Limb (tissue), 2 donors: ENCODE measurements around the gene HIVEP1.
A peak's percentile ranks its signal among the peaks of the same experiment; 100 is the strongest.

Experiments
- DNase-seq, 2 donors: peaks; one replicate each; pipeline ENCODE4 v3.0.0-alpha.2; 2016; ENCODE audit errors: extremely low spot score in 2 of 2

The HIVEP1 gene

DNA sequence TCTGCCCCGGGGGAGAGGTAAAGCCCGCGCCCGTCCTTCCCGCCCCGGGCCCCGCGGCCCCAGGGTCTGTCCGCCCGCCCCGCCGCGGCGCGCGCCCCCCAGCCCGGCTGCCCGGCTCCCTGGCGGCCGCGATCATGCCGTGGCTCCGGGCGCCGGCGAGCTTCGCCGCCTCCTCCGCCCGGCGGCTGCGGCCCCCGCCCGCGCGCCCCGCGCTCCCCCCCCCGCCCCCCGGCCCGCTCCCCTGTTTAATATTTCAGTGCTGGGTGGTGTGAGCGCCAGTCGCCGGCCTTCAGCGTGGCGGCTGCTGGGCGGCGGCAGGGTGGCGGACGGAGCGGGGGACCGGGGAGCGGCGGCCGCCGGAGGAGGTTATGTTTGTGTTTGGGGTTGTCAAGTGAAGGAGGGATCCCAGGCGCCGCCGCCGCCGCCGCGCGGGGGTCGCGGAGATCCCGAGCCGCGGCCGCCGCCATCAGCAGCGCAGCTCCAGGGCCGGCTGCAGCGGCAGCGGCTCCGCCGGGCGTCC, at the start of gene HIVEP1:
Gene HIVEP1, plus strand, starts transcription at position 275 of the 520 bp plus-strand sequence. CDS start 3,317 bp downstream, outside the sequence.
- DNase-seq, result no peak

DNA sequence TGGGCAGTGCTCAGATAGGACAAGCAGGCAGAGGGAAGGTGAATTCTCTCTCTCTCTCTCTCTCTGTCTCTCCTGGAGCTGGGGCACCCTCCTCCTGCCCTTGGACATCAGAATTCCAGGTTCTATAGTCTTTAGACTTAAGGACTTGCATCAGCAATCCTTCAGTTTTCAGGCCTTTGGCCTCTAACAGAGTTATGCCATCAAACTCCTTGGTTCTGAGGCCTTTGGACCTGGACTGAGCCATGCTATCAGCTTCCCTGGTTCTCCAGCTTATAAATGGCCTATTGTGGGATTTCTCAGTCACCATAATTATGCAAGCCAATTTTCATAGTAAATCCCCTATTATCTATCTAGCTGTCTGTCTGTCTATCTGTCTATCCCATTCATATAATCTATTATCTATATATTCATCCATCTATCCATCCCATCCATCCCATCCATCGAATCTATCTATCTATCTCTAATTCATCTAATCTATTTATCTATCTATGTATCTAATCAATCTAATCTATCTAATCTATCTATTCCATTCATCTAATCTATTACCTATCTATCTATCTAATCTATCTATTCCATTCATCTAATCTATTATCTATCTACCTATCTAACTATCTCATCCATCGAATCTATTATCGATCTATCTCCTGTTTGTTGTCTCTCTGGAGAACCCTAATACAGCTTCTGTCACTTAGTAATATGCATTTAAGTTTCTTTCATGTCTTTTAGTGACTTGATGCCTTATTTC, 48.2 kb upstream of the HIVEP1 start:
- DNase-seq, result no peak

DNA sequence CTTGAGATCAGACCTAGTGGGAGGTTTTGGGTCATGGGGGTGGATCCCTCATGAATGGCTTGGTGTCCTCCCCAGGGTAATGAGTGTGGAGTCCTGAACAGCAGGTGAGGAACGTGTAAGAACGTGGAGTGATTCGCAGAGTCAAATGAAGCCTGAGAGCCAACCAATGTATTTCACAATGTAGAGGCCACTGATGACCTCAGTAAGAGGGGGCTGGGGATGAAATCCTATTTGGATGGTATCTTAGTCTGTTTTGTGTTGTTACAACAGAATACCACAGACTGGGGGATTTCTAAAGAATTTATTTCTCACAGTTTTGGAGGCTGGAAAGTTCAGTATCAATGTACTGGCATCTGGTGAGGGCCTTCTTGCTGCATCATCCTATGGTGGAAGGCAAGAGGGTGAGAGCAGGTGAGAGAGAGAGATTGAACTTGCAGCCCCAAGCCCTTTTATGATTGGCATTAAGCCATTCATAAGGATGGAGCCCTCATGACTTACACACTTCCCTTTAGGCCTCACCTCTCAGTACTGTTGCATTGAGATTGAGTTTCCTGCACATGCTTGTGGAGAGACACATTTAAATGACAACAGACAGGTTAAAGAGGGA, 47.3 kb upstream of the HIVEP1 start:
- DNase-seq, result no peak

DNA sequence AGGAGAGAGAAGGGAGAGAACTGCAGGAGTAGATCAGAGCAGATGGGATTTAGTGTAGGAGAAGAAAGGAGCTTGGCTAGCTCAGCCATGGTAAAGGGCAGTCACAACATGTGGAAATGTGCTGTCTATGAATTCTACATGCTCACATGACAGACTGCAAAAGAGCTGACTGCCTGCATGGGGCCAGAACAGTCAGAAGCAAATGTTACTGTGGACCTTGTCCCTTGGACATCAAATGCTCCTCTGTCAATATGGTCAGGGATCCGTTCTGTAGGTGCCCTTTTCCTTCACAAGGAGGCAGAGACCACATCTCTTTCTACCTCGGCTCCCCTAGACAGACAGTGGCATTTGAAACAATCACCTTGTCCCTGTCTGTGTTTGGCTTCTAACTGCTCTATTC, 46.6 kb upstream of the HIVEP1 start:
- no peak for DNase-seq

DNA sequence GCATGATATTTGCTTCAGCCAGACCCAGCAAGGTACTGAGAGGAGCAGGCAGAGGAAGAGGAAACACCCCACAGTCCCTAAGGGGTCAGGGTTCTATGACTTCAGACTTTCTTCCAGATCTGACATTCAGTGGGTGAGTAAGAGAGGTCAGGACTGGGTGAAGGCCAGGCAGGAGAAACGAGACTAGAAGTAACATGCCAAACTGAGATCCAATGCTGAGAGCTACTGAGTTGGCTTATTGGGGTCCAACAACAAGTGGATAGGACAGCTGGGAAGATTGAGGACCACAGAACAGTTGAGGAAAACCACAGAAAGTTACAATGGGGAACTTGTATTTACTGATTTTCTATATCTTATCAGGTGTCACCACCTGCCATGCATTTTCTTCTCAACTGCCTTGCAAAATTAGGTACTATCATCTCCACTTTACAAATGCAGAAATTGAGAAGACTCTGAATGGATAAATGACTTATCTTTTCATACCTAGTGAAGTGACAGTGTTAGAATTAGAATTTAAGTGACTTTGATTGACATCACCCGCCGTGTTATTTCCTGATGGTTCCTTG, 43.8 kb upstream of the HIVEP1 start:
- DNase-seq, result no peak

DNA sequence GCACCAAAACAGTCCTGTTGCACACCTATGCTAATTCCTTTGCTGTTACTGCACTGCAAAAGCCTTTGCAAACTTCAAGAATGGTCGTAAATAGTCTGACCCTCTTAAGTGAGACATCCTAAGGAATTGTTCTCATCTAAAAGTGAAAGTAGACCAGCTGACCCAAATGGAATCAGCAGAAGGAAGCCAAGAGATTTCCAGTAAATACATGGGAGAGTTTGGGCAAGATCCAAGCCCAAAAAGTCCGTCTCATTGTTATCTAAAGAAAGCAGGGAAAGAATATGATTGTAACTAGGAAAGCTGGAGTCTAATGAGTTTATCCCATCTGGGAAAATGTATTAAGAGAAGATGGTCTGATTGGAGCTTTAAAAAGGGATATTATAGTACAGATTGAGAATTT, 43.0 kb upstream of the HIVEP1 start:
- DNase-seq, result peak in 1 of 2 donors; percentile 30

DNA sequence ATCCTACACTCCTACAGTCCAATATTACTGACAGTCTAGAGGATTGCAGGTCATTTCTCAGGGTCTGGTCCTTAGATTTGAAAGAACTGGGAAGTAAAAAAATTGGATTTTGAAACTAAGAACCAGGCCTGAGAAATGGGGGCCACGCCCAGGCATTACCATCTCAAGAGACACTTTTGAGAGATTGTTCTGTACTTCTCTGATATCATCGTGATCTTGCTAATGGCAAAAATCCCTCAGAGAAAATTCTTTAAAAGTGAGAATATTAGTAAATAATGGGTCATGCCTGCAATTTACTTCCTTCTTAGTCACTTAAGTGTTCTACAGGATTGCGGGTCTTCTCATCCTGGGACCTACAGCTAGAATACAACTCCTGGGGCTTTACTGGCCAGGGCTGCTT, 42.0 kb upstream of the HIVEP1 start:
- DNase-seq, result no peak

DNA sequence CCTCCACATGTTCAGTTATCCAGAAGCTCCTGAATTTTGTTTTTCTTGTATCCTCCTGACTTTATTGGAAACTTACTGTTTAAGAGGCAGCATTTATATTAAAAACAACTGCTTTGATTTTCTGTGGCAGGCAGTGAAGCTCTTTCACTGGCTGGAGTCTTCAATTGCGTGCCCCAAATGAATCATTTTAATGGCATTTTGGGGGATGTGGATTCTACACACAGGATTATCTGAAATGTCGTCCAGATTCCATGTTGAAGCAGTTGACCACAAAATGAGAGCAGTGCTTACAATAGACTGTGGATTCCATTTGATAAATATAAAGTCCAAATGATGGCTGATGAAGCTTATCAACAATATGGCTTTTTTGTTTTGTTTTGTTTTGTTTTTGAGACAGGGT, 41.0 kb upstream of the HIVEP1 start:
- DNase-seq, result no peak

DNA sequence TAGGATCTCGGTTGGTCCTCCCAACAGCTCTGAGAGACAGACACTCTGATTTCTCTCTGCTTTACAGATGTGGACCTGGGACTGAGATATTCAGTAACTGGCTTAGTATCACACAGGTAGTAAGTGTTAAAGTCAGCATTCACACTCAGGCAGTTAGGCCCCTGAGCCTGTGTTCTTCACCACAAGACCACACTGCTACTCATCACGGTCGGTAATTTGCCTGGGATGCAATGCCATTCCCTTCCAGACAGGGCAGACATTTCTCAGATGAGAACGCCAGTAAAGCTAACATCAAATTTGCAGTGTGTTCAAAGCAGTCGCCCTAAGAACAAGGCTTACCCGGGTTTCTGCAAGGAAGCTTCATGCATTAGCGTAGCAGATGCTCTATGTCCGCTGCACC, 39.8 kb upstream of the HIVEP1 start:
- DNase-seq, result no peak

DNA sequence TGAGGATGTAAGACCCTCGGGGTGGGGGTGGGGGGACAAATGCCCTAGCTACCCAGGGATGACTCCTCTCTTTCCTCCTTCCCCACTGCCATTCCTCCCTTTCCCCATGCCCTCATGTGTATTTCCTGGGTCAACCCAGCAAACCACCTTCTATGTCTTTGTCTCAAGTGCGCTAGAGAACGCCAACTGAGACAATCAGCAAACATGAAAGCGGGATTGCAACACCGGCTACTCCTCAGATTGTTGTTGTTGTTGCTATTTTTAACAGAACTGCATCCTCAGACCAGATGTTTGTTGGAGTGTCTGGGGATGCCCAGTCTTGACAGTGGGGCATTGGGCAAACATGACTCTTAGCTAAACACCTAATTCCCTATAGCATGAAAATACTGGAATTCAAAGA, 39.3 kb upstream of the HIVEP1 start:
- no peak for DNase-seq

DNA sequence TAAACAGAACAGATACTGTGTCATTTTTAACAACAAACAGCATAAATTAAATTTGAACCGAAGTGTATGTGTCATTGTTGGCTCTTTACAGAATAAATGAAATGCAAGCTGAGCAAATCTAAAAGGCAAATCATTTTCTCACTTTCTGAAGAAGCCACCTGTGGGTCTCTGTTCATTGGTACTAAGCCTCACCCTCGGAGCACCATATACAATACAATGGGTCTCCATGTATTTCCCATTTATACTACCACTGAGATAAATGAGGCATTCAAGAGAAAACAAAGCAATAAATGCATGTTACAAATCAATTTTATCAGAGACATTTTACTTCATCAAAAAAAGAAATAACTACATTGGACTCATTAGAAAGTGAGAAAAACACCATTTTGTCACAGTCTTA, 38.9 kb upstream of the HIVEP1 start:
- DNase-seq, result no peak

DNA sequence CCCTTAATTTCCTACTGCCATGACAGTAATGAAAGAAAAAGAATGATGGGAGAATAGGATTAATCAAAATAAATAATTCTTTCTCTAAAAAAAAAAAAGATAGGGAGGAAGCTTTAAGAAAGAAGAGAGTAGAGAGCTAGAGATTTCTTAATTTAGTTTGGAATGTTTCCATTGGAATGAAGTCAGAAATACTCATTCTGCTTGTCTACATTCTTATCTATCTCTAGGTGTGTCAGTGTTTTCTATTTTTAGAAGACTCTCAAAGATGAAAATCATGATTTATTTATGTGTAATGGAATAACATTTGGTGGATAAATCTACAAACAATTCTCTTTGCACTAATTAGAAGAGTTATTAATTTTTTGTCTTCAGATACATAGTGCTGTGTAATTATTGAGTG, 38.0 kb upstream of the HIVEP1 start:
- DNase-seq, result no peak

DNA sequence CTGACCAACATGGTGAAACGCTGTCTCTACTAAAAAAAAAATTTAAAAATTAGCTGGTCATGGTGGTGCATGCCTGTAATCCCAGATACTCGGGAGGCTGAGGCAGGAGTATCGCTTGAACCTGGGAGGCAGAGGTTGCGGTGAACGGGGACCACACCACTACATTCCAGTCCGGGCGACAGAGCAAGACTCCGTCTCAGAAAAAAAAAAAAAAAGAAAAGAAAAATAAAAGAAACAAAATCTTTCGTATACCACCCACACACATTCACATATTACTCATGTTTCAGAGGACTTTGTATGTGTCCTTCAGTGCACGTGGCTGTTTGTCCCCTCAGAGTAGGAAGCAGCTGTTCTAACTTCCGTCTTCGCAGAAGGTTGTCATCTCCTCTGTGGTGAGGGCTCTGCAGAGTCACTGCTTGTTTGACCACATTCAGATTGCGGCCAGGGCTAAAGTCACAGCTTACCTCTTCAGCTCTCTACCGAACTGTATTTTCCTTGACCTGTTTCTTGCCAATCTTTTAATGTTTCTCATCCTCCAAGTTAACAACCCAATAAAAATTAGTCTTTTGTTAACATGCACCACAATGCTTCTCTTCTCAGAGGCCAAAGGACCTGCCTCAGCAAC, 36.6 kb upstream of the HIVEP1 start:
- DNase-seq, result no peak

DNA sequence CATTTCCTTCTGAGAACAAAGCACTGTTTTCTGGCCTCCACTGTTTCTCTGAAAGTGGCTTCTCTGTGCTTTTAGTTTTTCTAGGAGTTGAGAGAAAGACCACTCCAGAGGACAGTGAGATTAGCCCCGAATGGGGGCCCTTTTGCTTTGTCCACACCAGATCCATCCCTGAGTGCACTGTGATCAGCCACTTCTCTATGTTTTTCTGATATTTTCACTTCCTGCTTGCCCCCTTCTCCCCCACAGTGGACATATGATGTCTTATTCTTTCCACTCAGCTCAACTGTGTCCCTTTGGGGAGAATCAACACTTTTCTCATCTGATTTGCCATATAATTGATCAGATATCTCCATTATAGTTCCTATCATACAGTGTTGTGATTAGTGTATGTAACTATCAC, 35.6 kb upstream of the HIVEP1 start:
- no peak for DNase-seq

DNA sequence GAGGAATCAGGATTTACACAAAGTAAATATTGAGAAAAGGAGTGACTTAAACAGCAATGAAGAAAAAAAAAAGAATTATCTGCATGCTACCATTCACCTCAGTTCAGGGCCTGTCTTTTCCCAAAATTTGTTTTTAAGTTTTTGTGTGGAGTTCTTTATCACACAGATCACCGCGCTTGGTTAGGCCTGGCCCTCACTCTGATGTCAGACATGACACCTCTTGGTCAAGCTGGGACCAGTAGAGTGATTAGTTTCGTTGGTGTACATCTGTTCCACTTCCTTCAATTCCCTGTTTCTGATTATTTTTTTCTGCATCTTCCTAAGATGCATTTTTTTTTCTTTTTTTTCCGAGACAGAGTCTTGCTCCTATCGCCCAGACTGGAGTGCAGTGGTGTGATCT, 34.9 kb upstream of the HIVEP1 start:
- no peak for DNase-seq

DNA sequence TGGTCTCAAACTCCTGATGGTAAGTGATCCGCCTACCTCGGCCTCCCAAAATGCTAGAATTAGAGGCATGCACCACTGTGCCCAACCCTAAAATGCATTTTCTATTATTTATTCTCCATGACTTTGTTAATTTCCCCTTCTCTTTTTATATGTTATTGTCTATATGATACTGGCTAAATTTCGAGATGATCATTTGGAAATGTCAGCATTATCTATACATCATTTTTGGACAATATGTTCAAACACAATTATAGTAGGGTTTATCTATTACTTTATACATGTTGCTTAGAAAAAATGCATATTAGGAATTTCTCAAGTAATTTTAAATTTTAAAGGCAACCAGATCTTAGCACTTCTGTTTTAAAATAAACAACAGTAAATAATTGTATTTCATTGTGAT, 34.4 kb upstream of the HIVEP1 start:
- no peak for DNase-seq

DNA sequence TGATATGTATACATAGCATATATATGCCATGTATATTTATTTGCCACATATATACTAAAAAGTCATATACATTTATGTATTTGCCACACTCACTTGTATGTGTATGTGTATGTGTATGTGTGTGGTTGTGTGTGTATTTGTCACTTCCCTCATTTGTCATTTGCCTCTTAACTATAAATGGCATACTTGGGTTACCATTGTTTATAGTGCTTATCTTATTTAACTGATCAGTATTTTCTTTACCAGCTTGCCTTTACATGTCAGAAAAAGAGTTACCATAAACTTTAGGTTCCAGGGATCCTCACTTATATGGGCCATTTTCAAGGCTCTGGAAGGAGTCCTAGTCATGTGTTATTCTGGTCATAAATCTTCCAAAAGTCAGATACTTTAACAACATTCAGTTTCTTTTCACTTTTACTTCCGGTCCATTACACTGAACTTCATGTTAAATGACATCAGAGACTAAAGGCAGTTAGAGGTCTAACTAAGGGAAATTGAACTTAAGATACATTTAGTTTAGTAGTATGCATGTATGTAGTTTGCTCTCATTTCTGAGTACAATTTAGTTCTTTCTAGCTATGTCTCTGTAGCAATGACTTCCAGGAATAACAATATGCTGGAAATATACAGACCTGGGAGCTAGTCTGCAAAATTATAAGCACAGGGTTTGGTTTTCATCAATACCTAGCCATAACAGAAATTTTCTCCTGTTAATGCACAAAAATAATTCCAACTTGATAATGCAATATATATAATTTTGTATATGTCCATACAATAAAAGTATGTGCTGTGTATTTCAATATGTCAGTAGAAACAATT, 33.7 kb upstream of the HIVEP1 start:
- no peak for DNase-seq

DNA sequence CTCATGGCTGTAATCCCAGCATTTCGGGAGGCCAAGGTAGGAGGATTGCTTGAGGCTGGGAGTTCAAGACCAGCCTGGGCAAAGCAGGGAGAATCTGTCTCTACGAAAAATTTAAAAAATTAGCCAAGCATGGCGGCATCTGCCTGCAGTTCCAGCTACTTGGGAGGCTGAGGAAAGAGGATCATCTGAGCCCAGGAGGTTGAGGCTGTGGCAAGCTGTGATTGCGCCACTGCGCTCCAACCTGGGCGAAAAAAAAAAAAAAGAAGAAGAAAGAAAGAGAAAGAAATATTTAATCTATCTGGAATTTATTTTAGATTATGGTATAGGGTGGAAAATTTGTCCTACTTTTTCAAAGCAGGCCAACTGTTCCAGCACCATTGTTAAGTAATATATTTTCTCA, 32.2 kb upstream of the HIVEP1 start:
- no peak for DNase-seq

DNA sequence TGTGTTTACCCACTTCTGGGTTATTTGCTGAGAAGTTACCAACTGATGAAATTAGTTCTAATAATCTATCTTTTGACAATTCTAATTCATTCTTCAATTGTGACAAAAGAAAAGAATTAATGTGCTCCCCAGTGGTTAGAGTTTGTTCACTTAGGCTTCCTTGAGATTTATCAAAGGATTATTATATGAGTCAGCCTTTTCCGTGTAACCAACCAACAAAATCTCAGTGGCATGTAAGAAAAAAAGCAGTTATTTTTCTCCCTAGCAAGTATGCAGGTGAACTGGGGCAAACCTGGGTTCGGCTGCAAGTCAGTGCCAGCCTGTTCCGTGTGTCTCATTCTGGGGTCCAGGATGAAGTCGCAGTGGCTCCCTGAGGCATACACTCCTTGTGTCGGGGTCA, 28.8 kb upstream of the HIVEP1 start:
- no peak for DNase-seq

DNA sequence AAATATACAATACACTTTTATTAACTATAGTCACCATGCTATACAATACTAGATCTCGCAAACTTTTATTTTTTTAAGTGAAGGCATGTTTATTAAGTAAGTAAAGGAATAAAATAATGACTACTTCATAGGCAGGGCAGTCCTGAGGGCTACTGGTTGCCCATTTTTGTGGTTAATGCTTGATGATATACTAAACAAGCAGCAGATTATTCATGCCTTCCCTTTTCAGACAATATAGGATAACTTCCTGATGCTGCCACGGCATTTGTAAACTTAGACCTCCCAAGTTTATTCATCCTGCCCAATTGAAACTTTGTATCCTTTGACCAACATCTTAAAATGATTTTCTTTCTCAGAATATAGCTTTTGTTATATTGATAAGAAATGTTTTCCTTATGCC, 24.7 kb upstream of the HIVEP1 start:
- no peak for DNase-seq

DNA sequence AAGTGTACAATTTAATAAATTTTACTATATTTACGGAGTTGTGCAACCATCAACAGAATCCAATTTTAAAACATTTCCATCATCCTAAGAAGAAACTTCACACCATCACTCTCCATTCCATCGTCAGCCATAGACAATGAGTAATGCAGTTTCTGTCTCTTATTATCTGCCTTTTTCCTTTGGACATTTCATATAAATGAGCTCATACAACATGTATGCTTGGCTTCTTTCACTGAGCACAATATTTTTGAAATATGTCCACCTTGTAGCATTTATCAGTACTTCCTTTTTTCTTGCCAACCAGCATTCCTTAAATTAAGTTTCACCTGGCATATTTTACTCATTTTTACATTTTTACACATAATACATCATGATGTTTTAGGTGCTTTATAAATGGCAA, 22.7 kb upstream of the HIVEP1 start:
- no peak for DNase-seq

DNA sequence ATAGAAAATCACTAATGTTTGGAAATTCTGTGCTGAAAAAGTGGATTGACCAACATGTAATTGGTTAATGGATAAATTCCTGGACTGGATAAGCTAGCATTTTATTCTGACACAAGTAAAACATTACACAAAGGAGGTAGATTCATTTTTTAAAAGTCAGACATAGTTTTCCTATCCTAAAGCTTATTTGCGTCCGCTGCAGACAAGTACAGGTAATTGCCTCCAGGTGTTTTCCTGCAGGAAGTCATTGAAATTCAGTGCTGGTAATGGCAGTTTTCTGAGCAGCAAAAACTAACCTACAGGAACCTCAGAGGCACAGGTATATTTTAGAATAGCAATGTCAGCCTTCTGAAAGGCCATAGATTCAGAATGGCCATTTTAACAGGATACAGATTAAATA, 20.0 kb upstream of the HIVEP1 start:
- no peak for DNase-seq
